Measurements from ENCODE around the gene PJVK. TPM values are rescaled to one million over a fixed set of nuclear protein-coding genes. Genes with fewer than 3 reads are reported as not detected.

The PJVK gene
- total and polyA plus RNA-seq, 2 of the 4 experiments (the other 2 are of a cell fraction): 0.72 to 2.4 TPM

- H4K8ac ChIP-seq (ENCODE audit: low read depth in 2 of 2, low read length in 2 of 2): no peak overlapping the region; a peak in 1 of 4 replicates
- H2AK9ac ChIP-seq (replicated peaks; ENCODE audit: low read depth, low read length, poor library complexity): no peak overlapping the region
- no peaks in the 10 kb centered on the region for H3K27me3 ChIP-seq (ENCODE audit: control insufficient read depth, insufficient read depth, low read length)
- no peak overlapping the region for H2BK20ac ChIP-seq (ENCODE audit: low read depth, low read length)
- no peak for TF ChIP-seq NFE2L2 (IDR thresholded peaks at IDR 0.05; ENCODE audit: low read depth, low read length)
- TF ChIP-seq CEBPB (IDR thresholded peaks at IDR 0.05; ENCODE audit: low read depth, low read length): peak; percentile 53; the same call in 1 of the 2 replicates
- TF ChIP-seq MAZ (IDR thresholded peaks at IDR 0.05; ENCODE audit: borderline replicate concordance, low read depth, low read length): no peak
- no peak overlapping the region for H2BK5ac ChIP-seq (ENCODE audit: low read depth, low read length, poor library complexity, severe bottlenecking)
- H2AK5ac ChIP-seq (ENCODE audit: low read depth, low read length): no peak overlapping the region
- H3K4me2 ChIP-seq (ENCODE audit: low read depth, low read length): no peak overlapping the region
- ChIA-PET POLR2A (ENCODE audit: unreplicated experiment) (no interaction called here), CTCF (interaction anchor here (0.7 to 1.1 kb wide), 2 partner anchors 19 to 397 kb away, joined by 3 to 5 read pairs; no protein-coding TSS in a partner anchor)
- no peak overlapping the region for H3K14ac ChIP-seq (replicated peaks; ENCODE audit: low read depth, low read length)
- peaks cover 6% of the 10 kb centered on the region for H3K4me1 ChIP-seq (ENCODE audit: control insufficient read depth, insufficient read depth, low read length)
- no peak for DNase-seq
- intact Hi-C loops (cut with micrococcal nuclease): no loop called here
- H2BK15ac ChIP-seq (ENCODE audit: low read depth, low read length): no peak overlapping the region
- dilution Hi-C loops (cut with HindIII; ENCODE audit: low sequenced_read_pairs, unreplicated experiment): no loop called here
- BruUV-seq (replicated peaks): no TSS peak
- no peak overlapping the region for H2BK120ac ChIP-seq (ENCODE audit: low read depth, low read length)
- no peak overlapping the region for H3K23ac ChIP-seq (ENCODE audit: low read depth, low read length)
- peaks cover 7% of the 10 kb centered on the region; the same call in 1 of the 2 replicates for H3K36me3 ChIP-seq (ENCODE audit: control insufficient read depth, insufficient read depth, low read length)
- 0 out of 2 replicates have a peak, but pooled peaks cover 2% of the 10 kb centered on the region for H3K9me1 ChIP-seq (ENCODE audit: insufficient read depth, low read length)
- H4K91ac ChIP-seq (ENCODE audit: insufficient read depth, low read depth, low read length): no peak overlapping the region
- H4K5ac ChIP-seq (ENCODE audit: low read depth, low read length): no peak overlapping the region
- H3K4ac ChIP-seq (ENCODE audit: low read depth, low read length): no peak overlapping the region
- no peaks in the 10 kb centered on the region for H3K9me3 ChIP-seq (ENCODE audit: control insufficient read depth, insufficient read depth, low read length)
- no peak overlapping the region for H3K9ac ChIP-seq (ENCODE audit: low read depth, low read length)
- no peak overlapping the region for H3K18ac ChIP-seq (ENCODE audit: low read depth, low read length)
- no peak overlapping the region for H2AFZ ChIP-seq (replicated peaks; ENCODE audit: low read length, poor library complexity)
- H3K27ac ChIP-seq (ENCODE audit: insufficient read depth, low read length): no peak overlapping the region
- in situ Hi-C loops (cut with MboI; ENCODE audit: low sequenced_read_pairs): no loop called here
- ATAC-seq (ENCODE audit: low read depth): no peak
- H4K20me1 ChIP-seq (ENCODE audit: insufficient read depth, low read length): peaks cover 9% of the 10 kb centered on the region; the same call in 1 of the 2 replicates
- H3K79me1 ChIP-seq (ENCODE audit: low read depth in 1 of 2, low read length in 2 of 2): peaks cover 21 to 28% of the 10 kb centered on the region in 2 experiments
- no CpG with 5 or more reads among the region's 2 CpGs for WGBS, 2 experiments (ENCODE audit: extremely low coverage in 2 of 2, insufficient read length in 1 of 2)
- H3K56ac ChIP-seq (ENCODE audit: extremely low read depth, insufficient read depth, low read length): no peak overlapping the region
- no peak overlapping the region for H3K4me3 ChIP-seq (ENCODE audit: insufficient read depth, low read depth, low read length)
Measured at GRCh38 chr2:178452334-178452733, 1.2 kb downstream of the PJVK start.
